Body of pancreas (tissue), 4 donors: ENCODE results near the gene PTPRN2. TPM values are rescaled to one million over a fixed set of nuclear protein-coding genes. Genes with fewer than 3 reads are reported as not detected.

Experiments used
- ATAC-seq: fragments of 150-250 bp; one replicate; pipeline ENCODE4 v1.9.1; 2016
- DNase-seq, 4 donors: peaks; one replicate each; pipeline ENCODE4 v3.0.0-alpha.2; 2019
- H3K27ac ChIP-seq, 4 donors: fragments of 200-600 bp; sonication (generic); 1 replicate in 3 of 4; 2 replicates in 1 of 4; pipeline versions ENCODE4 v1.5.1 to v1.6.1; 2016 to 2019; ENCODE audit warnings: mild to moderate bottlenecking in 1 of 4, mixed read lengths in 1 of 4, moderate library complexity in 1 of 4
- H3K27me3 ChIP-seq, 2 donors: fragments of 200-600 bp; sonication (generic); one replicate each; pipeline ENCODE4 v1.6.0; 2016; ENCODE audit warnings: mild to moderate bottlenecking in 1 of 2
- H3K36me3 ChIP-seq, 2 donors: fragments of 200-600 bp; sonication (generic); replicated peaks in 1 of 2; 2 replicates each; pipeline ENCODE4 v1.5.1; 2016; ENCODE audit warnings: low read depth in 2 of 2; ENCODE audit not compliant: insufficient read depth in 1 of 2
- H3K4me1 ChIP-seq: fragments of 200-600 bp; sonication (generic); one replicate; pipeline ENCODE4 v1.6.0; 2016
- H3K4me3 ChIP-seq, 2 donors: fragments of 200-600 bp; sonication (generic); 1 replicate in 1 of 2; 2 replicates in 1 of 2; pipeline ENCODE4 v1.5.1; 2016 to 2019
- H3K9me3 ChIP-seq, 3 donors: fragments of 200-600 bp; sonication (generic); 1 replicate in 2 of 3; 2 replicates in 1 of 3; pipeline ENCODE4 v1.5.1; 2016
- CTCF ChIP-seq, 7 experiments: fragments of 450-650 bp in 4 of 7; fragments of 200-600 bp in 3 of 7; sonication (generic) in 3 of 7; IDR thresholded peaks; one replicate each; pipeline ENCODE4 v1.5.1; 2016 to 2019; ENCODE audit warnings: antibody characterized with exemption in 7 of 7
- POLR2A ChIP-seq, 3 donors: fragments of 450-650 bp; IDR thresholded peaks; one replicate each; pipeline ENCODE4 v1.6.1; 2016; ENCODE audit warnings: antibody characterized with exemption in 3 of 3, mild to moderate bottlenecking in 2 of 3
- WGBS, 2 donors: methylation state at CpG; one replicate each; pipeline ENCODE4 v1.1.5; 2017; 5-methylcytosine and 5-hydroxymethylcytosine counted together
- intact Hi-C: fragments of 100-400 bp; cut with DNase I; formaldehyde crosslinking; loops from one replicate; pipeline ENCODE4 v1.15.1; 2023
- total RNA-seq, 2 donors: library from RNA; depleted of rRNA; stranded (reverse); fragments of >200 nt; gene quantifications; one replicate each; pipeline ENCODE4 v1.1.0, GENCODE V29; 2016

The PTPRN2 gene
- total RNA-seq, 2 donors from 2014 or later = 31.6 to 76.1 TPM

GRCh38 chr7:157775560-157776332, 811.9 kb downstream of the PTPRN2 start:
- Histone ChIP-seq H3K9me3 (no peaks in the 10 kb centered on the region), H3K27ac (no peak overlapping the region), H3K4me1 (no peaks in the 10 kb centered on the region), H3K36me3 (no peaks in the 10 kb centered on the region), H3K27me3 (no peaks in the 10 kb centered on the region), H3K4me3 (no peak overlapping the region)
- WGBS, 2 donors = 87 to 88% methylated on average over 9 to 25 of the region's 25 CpGs
- intact Hi-C loops = no loop called here
- TF ChIP-seq CTCF (IDR thresholded peaks at IDR 0.05) (no peak), POLR2A (IDR thresholded peaks at IDR 0.05) (no peak)
- DNase-seq (no peak), ATAC-seq (no peak)

- 89% methylated on average over 18 to 25 of the region's 25 CpGs for WGBS, 2 donors
- H3K27ac ChIP-seq = no peak overlapping the region
- H3K4me3 ChIP-seq = no peak overlapping the region
- H3K27me3 ChIP-seq = no peaks in the 10 kb centered on the region
- no peaks in the 10 kb centered on the region for H3K4me1 ChIP-seq
- intact Hi-C loops = no loop called here
- ATAC-seq (no peak), DNase-seq (no peak)
- no peaks in the 10 kb centered on the region for H3K9me3 ChIP-seq
- TF ChIP-seq POLR2A (IDR thresholded peaks at IDR 0.05) (no peak), CTCF (IDR thresholded peaks at IDR 0.05) (no peak)
- no peaks in the 10 kb centered on the region for H3K36me3 ChIP-seq
These were observed 812.5 kb downstream of the PTPRN2 start for GRCh38 chr7:157775021-157775559.

- 87 to 89% methylated on average over 11 of the region's 11 CpGs for WGBS, 2 donors
- DNase-seq (no peak), ATAC-seq (no peak)
- no peaks in the 10 kb centered on the region for H3K27me3 ChIP-seq
- no peaks in the 10 kb centered on the region for H3K9me3 ChIP-seq
- intact Hi-C loops = no loop called here
- H3K4me1 ChIP-seq = no peaks in the 10 kb centered on the region
- TF ChIP-seq POLR2A (IDR thresholded peaks at IDR 0.05) = no peak
- no peaks in the 10 kb centered on the region for H3K36me3 ChIP-seq
- H3K4me3 ChIP-seq = no peak overlapping the region
- no peak overlapping the region for H3K27ac ChIP-seq
These were observed 813.1 kb downstream of the PTPRN2 start for GRCh38 chr7:157774495-157774894.

- Histone ChIP-seq H3K27me3 (no peaks in the 10 kb centered on the region), H3K4me3 (no peak overlapping the region), H3K36me3 (no peaks in the 10 kb centered on the region), H3K9me3 (no peaks in the 10 kb centered on the region), H3K4me1 (no peaks in the 10 kb centered on the region), H3K27ac (no peak overlapping the region)
- 90 to 91% methylated on average over 9 of the region's 9 CpGs for WGBS, 2 donors
- TF ChIP-seq POLR2A (IDR thresholded peaks at IDR 0.05) = no peak
- no peak for TF ChIP-seq CTCF (IDR thresholded peaks at IDR 0.05)
- DNase-seq (no peak), ATAC-seq (no peak)
- intact Hi-C loops = no loop called here
These were observed 814.3 kb downstream of the PTPRN2 start for GRCh38 chr7:157773361-157773760.

- 90 to 96% methylated on average over 14 to 20 of the region's 21 CpGs for WGBS, 2 donors
- TF ChIP-seq CTCF (IDR thresholded peaks at IDR 0.05) = no peak
- TF ChIP-seq POLR2A (IDR thresholded peaks at IDR 0.05) = no peak
- Histone ChIP-seq H3K4me1 (no peaks in the 10 kb centered on the region), H3K27me3 (no peaks in the 10 kb centered on the region), H3K4me3 (no peak overlapping the region), H3K27ac (no peak overlapping the region), H3K36me3 (no peaks in the 10 kb centered on the region), H3K9me3 (no peaks in the 10 kb centered on the region)
- no peak for ATAC-seq
- intact Hi-C loops = no loop called here
- DNase-seq = no peak
These were observed 815.0 kb downstream of the PTPRN2 start for GRCh38 chr7:157772486-157773130.
